ENCODE data around the gene CHST6.
A peak's percentile ranks its signal among the peaks of the same experiment; 100 is the strongest.
"Not testable (repeated sequence)": the region's sequence is repeated elsewhere in the genome, so short reads cannot be mapped to it uniquely, and the experiment has no call there.

The CHST6 gene

GRCh38 chr16:75526032-75526790, 31.0 kb upstream of the CHST6 start:
- Mint-ChIP-seq H3K4me3 (no peak overlapping the region), H3K27ac (no peak overlapping the region), H3K4me1 (no peaks in the 10 kb centered on the region), H3K36me3 (no peaks in the 10 kb centered on the region), H3K27me3 (peaks cover under 1% of the 10 kb centered on the region), H3K9me3 (no peaks in the 10 kb centered on the region)
- DNase-seq (ENCODE audit: low spot score in 2 of 2) (no peak), ATAC-seq (ENCODE audit: low read depth) (no peak)

DNA sequence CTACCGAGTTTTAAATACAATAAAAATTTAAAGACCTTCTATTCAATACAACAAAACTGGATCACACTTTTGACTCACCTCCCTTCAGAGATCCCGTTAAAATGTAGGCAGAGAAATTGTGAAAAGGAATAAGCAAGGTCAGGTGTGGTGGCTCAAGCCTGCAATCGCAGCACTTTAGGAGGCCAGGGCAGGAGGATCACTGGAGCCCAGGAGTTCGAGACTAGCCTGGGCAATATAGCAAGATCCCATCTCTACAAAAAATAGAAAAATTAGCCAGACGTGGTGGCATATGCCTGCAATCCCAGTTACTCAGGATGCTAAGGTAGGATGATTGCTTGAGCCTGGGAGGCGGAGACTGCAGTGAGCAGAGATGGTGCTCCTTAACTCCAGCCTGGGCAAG, 23.9 kb upstream of the CHST6 start:
- Mint-ChIP-seq H3K9me3 (no peaks in the 10 kb centered on the region), H3K4me3 (no peak overlapping the region), H3K36me3 (no peaks in the 10 kb centered on the region), H3K27ac (no peak overlapping the region), H3K4me1 (peaks cover 9% of the 10 kb centered on the region), H3K27me3 (no peaks in the 10 kb centered on the region)
- DNase-seq (ENCODE audit: low spot score in 2 of 2), result no peak
- no peak for ATAC-seq (ENCODE audit: low read depth)

- H3K27me3 Mint-ChIP-seq; H3K9me3 Mint-ChIP-seq; H3K4me1 Mint-ChIP-seq; H3K36me3 Mint-ChIP-seq; DNase-seq (ENCODE audit: low spot score in 2 of 2): not testable (repeated sequence)
- H3K27ac Mint-ChIP-seq, result peak overlapping the region; percentile 32
- H3K4me3 Mint-ChIP-seq, result peak overlapping the region; percentile 96
- peak; percentile 34 for ATAC-seq (ENCODE audit: low read depth)
These were observed 21.1 kb upstream of the CHST6 start for GRCh38 chr16:75516189-75516966.

DNA sequence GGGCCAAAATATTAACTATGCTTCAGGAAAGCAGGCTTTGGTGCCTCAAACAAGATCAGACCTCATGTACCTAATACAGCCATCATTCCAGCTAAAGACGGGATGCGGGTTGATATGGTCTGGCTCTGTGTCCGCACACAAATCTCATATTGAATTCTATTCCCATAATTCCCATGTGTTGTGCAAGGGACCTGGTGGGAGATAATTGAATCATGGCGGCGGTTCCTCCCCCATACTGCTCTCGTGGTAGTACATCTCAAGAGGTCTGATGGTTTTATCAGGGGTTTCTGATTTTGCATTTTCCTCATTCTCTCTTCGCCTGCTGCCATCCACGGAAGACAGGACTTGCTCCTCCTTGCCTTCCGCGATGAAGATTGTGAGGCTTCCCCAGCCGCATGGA, 19.1 kb upstream of the CHST6 start:
- DNase-seq (ENCODE audit: low spot score in 2 of 2) (no peak), ATAC-seq (ENCODE audit: low read depth) (no peak)
- H3K27me3 Mint-ChIP-seq, result no peaks in the 10 kb centered on the region
- H3K4me3 Mint-ChIP-seq, result no peak overlapping the region
- no peak overlapping the region for H3K27ac Mint-ChIP-seq
- H3K9me3 Mint-ChIP-seq, result no peaks in the 10 kb centered on the region
- H3K36me3 Mint-ChIP-seq, result no peaks in the 10 kb centered on the region
- peaks cover 9% of the 10 kb centered on the region for H3K4me1 Mint-ChIP-seq

DNA sequence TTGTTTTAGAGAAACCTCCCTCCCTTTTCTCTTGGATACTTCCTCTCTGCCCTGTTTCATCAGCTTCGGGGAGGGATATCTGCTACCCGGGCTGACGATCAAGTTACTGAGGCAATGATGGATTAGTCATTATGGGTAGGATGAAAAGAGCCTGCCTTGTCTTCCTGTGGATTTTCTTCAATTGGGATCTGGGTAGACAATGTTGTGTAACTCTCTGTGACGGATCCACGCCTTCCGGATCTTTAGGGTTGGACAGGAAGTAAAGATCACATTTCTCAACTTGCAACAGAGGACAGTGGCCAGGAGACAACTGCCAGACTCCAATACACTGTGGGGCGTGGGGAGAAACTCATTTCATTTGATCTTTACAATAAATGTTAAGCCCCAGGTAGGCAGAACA, 11.3 kb upstream of the CHST6 start:
- Mint-ChIP-seq H3K4me3 (no peak overlapping the region), H3K9me3 (no peaks in the 10 kb centered on the region), H3K36me3 (no peaks in the 10 kb centered on the region), H3K27me3 (peaks cover 13% of the 10 kb centered on the region), H3K4me1 (no peaks in the 10 kb centered on the region), H3K27ac (no peak overlapping the region)
- DNase-seq (ENCODE audit: low spot score in 2 of 2) (no peak), ATAC-seq (ENCODE audit: low read depth) (no peak)

GRCh38 chr16:75506107-75506506, 10.9 kb upstream of the CHST6 start:
- Mint-ChIP-seq H3K4me3 (no peak overlapping the region), H3K4me1 (no peaks in the 10 kb centered on the region), H3K9me3 (no peaks in the 10 kb centered on the region), H3K36me3 (no peaks in the 10 kb centered on the region), H3K27ac (no peak overlapping the region), H3K27me3 (peaks cover 13% of the 10 kb centered on the region)
- no peak for DNase-seq (ENCODE audit: low spot score in 2 of 2)
- no peak for ATAC-seq (ENCODE audit: low read depth)

DNA sequence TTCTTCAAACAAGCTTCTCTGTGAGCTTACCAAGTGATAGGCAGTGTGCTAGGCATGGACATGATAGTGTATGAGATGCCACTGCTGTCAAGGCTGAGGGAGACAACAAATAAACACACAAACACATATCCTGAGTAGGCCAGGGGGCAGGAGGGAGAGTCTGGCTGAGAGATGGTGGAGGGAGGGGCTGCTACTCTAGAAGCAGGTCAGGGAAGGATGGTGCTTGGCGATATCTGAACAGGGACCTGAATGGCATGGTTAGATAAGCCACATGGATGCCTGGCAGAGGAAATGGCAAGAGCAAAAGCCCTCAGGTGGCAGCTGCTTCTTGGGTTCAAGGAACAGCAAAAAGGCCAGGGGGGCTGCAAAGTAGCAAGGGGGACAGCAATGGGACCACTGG, 8.6 kb upstream of the CHST6 start:
- H3K27ac Mint-ChIP-seq, result no peak overlapping the region
- H3K27me3 Mint-ChIP-seq, result peaks cover 16% of the 10 kb centered on the region
- no peaks in the 10 kb centered on the region for H3K36me3 Mint-ChIP-seq
- H3K4me3 Mint-ChIP-seq, result no peak overlapping the region
- ATAC-seq (ENCODE audit: low read depth) (no peak), DNase-seq (ENCODE audit: low spot score in 2 of 2) (no peak)
- H3K9me3 Mint-ChIP-seq, result no peaks in the 10 kb centered on the region
- no peaks in the 10 kb centered on the region for H3K4me1 Mint-ChIP-seq

DNA sequence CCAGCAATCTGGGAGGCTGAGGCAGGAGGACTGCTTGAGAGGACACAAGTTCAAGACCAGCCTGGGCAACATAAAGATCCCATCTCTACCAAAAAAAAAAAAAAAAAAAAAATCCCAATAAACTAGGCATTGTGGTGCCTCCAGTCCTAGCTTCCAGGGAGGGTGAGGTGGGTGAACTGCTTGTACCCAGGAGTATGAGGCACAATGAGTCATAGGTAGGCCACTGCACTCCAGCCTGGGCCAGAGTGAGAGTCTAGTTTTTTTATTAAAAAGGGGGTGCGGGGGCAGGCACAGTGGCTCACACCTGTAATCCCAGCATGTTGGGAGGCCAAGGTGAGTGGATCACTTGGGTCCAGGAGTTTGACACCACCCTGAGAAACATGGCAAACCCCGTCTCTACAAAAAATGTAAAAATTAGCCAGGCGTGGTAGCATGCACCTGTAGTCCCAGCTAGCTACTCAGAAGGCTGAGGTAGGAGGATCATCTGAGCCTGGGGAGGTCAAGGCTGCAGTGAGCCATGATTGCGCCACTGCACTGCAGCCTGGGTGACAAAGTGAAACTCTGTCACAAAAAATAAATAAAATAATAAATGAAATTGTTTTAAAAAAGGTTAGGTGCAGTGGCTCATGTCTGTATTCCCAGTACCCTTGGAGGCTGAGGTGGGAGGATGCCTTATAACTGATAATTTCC, 7.8 kb upstream of the CHST6 start:
- Mint-ChIP-seq H3K27me3 (peaks cover 14% of the 10 kb centered on the region), H3K27ac (no peak overlapping the region), H3K9me3 (no peaks in the 10 kb centered on the region), H3K4me1 (no peaks in the 10 kb centered on the region), H3K36me3 (no peaks in the 10 kb centered on the region), H3K4me3 (no peak overlapping the region)
- DNase-seq (ENCODE audit: low spot score in 2 of 2) (no peak), ATAC-seq (ENCODE audit: low read depth) (no peak)

DNA sequence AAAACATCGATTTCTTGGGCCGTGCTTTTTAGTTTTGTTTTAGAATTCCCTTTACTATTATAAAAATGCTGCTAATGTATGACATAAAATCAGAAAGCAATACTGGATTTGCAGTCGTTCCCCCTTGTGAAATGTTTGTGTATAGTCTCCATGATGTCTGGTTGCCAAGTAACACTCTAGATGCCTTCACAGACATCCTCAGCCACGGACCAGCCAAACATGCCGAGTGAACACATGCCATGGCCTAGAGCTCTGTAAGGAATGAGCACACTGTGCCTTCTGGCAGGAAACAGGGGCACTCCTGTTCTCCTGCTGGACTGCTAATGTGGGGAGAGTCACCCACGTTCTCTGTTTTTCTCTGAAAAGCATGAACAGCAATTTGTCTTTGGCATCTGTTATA, 6.6 kb upstream of the CHST6 start:
- H3K4me3 Mint-ChIP-seq; H3K9me3 Mint-ChIP-seq; ATAC-seq (ENCODE audit: low read depth); H3K27ac Mint-ChIP-seq; DNase-seq (ENCODE audit: low spot score in 2 of 2); H3K4me1 Mint-ChIP-seq; H3K36me3 Mint-ChIP-seq: not testable (repeated sequence)
- H3K27me3 Mint-ChIP-seq, result peaks cover 14% of the 10 kb centered on the region

DNA sequence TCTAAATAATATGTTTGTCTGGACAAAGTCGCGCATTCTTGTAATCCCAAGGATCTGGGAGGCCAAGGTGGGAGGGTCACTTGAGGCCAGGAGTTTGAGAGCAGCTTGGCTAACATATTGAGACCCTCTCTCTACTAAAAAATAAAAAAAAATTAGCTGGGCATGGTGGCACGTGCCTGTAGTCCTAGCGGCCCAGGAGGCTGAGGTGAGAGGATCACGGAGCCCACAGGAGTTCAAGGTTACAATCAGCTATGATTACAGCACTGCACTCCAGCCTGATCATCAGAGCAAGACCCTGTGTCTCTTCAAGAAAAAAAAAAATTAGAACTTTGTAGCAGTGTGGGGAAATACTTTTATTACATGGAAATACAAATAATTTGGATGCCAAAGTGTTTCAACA, 6.1 kb upstream of the CHST6 start:
- ATAC-seq (ENCODE audit: low read depth) (no peak), DNase-seq (ENCODE audit: low spot score in 2 of 2) (no peak)
- Mint-ChIP-seq H3K36me3 (no peaks in the 10 kb centered on the region), H3K4me1 (no peaks in the 10 kb centered on the region), H3K27ac (no peak overlapping the region), H3K4me3 (no peak overlapping the region), H3K9me3 (no peaks in the 10 kb centered on the region), H3K27me3 (peaks cover 9% of the 10 kb centered on the region)

DNA sequence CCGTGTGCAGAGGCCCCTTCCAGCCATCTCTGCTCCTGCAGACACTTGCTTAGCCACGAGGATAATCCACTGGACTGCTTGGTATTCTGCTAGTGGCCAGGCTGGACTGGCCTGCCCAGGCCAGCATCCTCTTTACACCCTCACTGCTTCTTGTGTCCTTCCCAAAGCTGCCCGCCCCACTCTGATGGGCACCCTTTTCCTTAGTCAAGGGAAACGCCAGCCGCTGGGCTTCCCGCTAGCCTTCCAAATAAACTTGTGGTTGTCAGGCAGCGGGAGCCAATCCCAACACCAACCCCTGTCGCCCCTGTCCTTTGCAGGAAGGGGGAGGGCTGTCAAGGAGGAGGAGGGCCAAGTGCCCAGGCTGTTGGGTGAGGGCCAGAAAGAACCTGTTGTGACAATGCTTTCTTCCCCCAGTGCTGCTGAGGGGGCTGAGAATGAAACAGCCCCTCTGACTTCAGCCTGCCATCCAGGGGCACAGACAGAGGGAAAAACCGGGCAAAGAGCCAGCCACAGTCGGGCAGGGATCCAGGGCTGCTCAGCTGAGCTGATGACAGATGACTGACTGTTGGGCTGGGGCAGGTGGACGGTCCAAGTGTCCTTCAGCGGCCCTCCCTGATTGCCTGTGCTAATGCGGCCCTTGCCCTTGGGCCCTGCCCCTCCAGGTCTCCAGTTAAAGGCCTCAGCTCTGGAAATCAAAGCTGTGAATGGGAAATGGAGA, 3.5 kb upstream of the CHST6 start:
- not testable (repeated sequence) for H3K36me3 Mint-ChIP-seq; H3K9me3 Mint-ChIP-seq; H3K4me1 Mint-ChIP-seq; H3K27ac Mint-ChIP-seq; ATAC-seq (ENCODE audit: low read depth); DNase-seq (ENCODE audit: low spot score in 2 of 2); H3K4me3 Mint-ChIP-seq
- H3K27me3 Mint-ChIP-seq, result peaks cover 11% of the 10 kb centered on the region

GRCh38 chr16:75497558-75497957, 2.3 kb upstream of the CHST6 start:
- H3K4me3 Mint-ChIP-seq, result no peak overlapping the region
- no peaks in the 10 kb centered on the region for H3K9me3 Mint-ChIP-seq
- no peaks in the 10 kb centered on the region for H3K36me3 Mint-ChIP-seq
- ATAC-seq (ENCODE audit: low read depth) (no peak), DNase-seq (ENCODE audit: low spot score in 2 of 2) (no peak)
- H3K27ac Mint-ChIP-seq, result no peak overlapping the region
- peaks cover 12% of the 10 kb centered on the region for H3K27me3 Mint-ChIP-seq
- peaks cover 4% of the 10 kb centered on the region for H3K4me1 Mint-ChIP-seq

GRCh38 chr16:75494661-75495075, 573 bp downstream of the CHST6 start:
- peak overlapping the region; percentile 61 for H3K4me3 Mint-ChIP-seq
- no peaks in the 10 kb centered on the region for H3K36me3 Mint-ChIP-seq
- H3K4me1 Mint-ChIP-seq, result peaks cover 7% of the 10 kb centered on the region
- no peaks in the 10 kb centered on the region for H3K9me3 Mint-ChIP-seq
- DNase-seq (ENCODE audit: low spot score in 2 of 2) (no peak), ATAC-seq (ENCODE audit: low read depth) (peak; percentile 19)
- no peak overlapping the region for H3K27ac Mint-ChIP-seq
- H3K27me3 Mint-ChIP-seq, result peaks cover 8% of the 10 kb centered on the region

- ATAC-seq (ENCODE audit: low read depth), result no peak
These were observed 1.1 kb downstream of the CHST6 start for GRCh38 chr16:75494184-75494583.

More at GRCh38 chr16:75494184-75494583, 1.1 kb downstream of the CHST6 start:
- H3K27me3 Mint-ChIP-seq, result peaks cover 8% of the 10 kb centered on the region
- DNase-seq (ENCODE audit: low spot score in 2 of 2), result no peak
- peaks cover 7% of the 10 kb centered on the region for H3K4me1 Mint-ChIP-seq
- H3K9me3 Mint-ChIP-seq, result no peaks in the 10 kb centered on the region
- H3K4me3 Mint-ChIP-seq, result no peak overlapping the region
- H3K36me3 Mint-ChIP-seq, result no peaks in the 10 kb centered on the region
- no peak overlapping the region for H3K27ac Mint-ChIP-seq
